Effector memory CD8-positive, alpha-beta T cell (primary cell): ENCODE measurements around the gene ZC3H10.

Experiments used
- ATAC-seq: fragments of 150-1000 bp; cut with Tn5 transposase; replicated peaks from 2 replicates; pipeline ENCODE4 v1.10.0; 2021; ENCODE audit warnings: mild to moderate bottlenecking, moderate library complexity
- DNase-seq, 3 experiments: peaks; one replicate each; pipeline ENCODE4 v3.0.0; 2021
- H3K27ac Mint-ChIP-seq, 2 donors: one replicate each; pipeline ENCODE4 v1.8.0; 2022; ENCODE audit warnings: mild to moderate bottlenecking in 2 of 2, mixed read lengths in 2 of 2, moderate library complexity in 2 of 2
- H3K27me3 Mint-ChIP-seq, 2 donors: one replicate each; pipeline ENCODE4 v1.8.0; 2022; ENCODE audit warnings: mixed read lengths in 2 of 2
- H3K36me3 Mint-ChIP-seq: one replicate; pipeline ENCODE4 v1.8.0; 2022; ENCODE audit warnings: mild to moderate bottlenecking, moderate library complexity, mixed read lengths; ENCODE audit not compliant: insufficient read depth
- H3K4me1 Mint-ChIP-seq, 2 donors: one replicate each; pipeline ENCODE4 v1.8.0; 2022; ENCODE audit warnings: low read depth in 2 of 2, mixed read lengths in 2 of 2
- H3K4me3 Mint-ChIP-seq, 2 donors: one replicate each; pipeline ENCODE4 v1.8.0; 2022; ENCODE audit warnings: mild to moderate bottlenecking in 2 of 2, mixed read lengths in 2 of 2, moderate library complexity in 2 of 2
- H3K9me3 Mint-ChIP-seq, 2 donors: one replicate each; pipeline ENCODE4 v1.8.0; 2022; ENCODE audit warnings: mixed read lengths in 2 of 2

The ZC3H10 gene

GRCh38 chr12:56124133-56124532 is 6.1 kb downstream of the ZC3H10 start:
- ATAC-seq (no peak), DNase-seq (no peak)
- H3K4me1 Mint-ChIP-seq = peaks cover 38 to 39% of the 10 kb centered on the region in 2 donors
- H3K36me3 Mint-ChIP-seq = peaks cover 30% of the 10 kb centered on the region
- H3K9me3 Mint-ChIP-seq = no peaks in the 10 kb centered on the region
- no peak overlapping the region for H3K4me3 Mint-ChIP-seq
- no peaks in the 10 kb centered on the region for H3K27me3 Mint-ChIP-seq
- peak overlapping the region; percentile 71 to 86 for H3K27ac Mint-ChIP-seq

DNA sequence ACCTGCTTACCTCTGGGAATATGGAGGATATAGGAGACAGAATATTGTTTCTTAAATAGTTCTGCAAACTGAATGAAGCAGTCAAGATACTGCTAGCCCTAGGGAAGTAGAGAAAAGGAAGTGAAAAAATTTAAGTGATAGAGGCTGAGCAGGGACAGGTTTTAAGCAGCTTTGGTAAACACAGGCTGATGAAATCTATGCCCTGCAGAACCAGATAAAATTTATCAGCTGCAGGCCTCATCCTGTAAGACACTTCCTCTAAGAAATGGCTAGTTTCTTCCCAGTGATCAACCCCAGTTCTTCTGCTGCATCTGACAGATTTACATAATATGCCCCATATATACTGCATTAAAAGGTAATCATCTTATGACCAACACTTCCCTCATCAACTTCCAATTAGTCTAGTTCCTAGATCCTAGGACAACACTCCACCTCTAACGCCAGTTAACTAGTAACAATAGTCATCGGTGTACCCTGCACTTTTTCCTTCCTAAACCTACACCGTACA is 8.7 kb downstream of the ZC3H10 start:
- H3K4me3 Mint-ChIP-seq = peak overlapping the region; percentile 98 to 99
- no peak for DNase-seq
- ATAC-seq = no peak

GRCh38 chr12:56127485-56127887 is 9.4 kb downstream of the ZC3H10 start:
- peak overlapping the region; percentile 98 to 99 for H3K4me3 Mint-ChIP-seq
- DNase-seq (no peak), ATAC-seq (no peak)
- H3K36me3 Mint-ChIP-seq = peaks cover 53% of the 10 kb centered on the region
- H3K9me3 Mint-ChIP-seq = no peaks in the 10 kb centered on the region
- H3K27ac Mint-ChIP-seq = peak overlapping the region; percentile 97 to 98
- H3K4me1 Mint-ChIP-seq = peaks cover 52 to 59% of the 10 kb centered on the region in 2 donors
- H3K27me3 Mint-ChIP-seq = no peaks in the 10 kb centered on the region

More for the DNA sequence above, 8.7 kb downstream of the ZC3H10 start:
- Mint-ChIP-seq H3K27ac (peak overlapping the region; percentile 97 to 98), H3K4me1 (peaks cover 52 to 53% of the 10 kb centered on the region in 2 donors), H3K27me3 (no peaks in the 10 kb centered on the region), H3K36me3 (peaks cover 51% of the 10 kb centered on the region), H3K9me3 (no peaks in the 10 kb centered on the region)

DNA sequence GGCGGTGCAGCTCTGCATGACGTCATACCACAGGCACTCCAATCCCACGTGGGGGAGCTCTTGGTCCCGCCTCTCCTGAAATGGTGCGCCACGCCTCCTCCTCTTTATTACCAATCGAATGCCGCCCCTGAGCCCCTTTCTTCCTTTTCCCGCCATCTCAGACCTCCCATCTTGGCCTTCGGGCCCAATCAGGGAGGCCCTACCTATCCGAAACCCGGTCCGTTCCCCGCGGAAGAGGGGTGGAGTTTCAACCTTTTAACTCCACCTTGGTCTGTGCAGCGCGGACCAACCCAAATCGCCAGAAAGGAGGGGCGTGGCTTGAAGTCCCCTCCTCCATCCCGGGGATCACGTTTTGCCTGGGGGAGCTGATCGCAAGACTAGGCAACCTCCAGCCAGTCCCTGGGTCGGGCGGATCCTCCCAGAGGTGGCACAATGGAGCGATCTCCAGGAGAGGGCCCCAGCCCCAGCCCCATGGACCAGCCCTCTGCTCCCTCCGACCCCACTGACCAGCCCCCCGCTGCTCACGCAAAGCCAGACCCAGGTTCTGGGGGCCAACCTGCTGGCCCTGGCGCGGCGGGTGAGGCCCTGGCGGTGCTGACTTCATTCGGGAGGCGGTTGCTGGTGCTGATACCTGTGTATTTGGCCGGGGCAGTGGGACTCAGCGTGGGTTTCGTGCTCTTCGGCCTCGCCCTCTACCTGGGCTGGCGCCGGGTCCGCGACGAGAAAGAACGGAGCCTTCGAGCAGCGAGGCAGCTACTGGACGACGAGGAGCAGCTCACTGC is 10.0 kb downstream of the ZC3H10 start, which contains the start of gene ESYT1:
Gene ESYT1, plus strand, starts transcription at position 380 of the 782 bp plus-strand sequence. Its CDS starts 53 bp downstream, at position 433.
- no peaks in the 10 kb centered on the region for H3K9me3 Mint-ChIP-seq
- ATAC-seq = peak; percentile 84
- H3K4me3 Mint-ChIP-seq = peak within 1 kb of the TSS; percentile 98 to 99
- H3K27ac Mint-ChIP-seq = peak within 1 kb of the TSS; percentile 97 to 98
- H3K36me3 Mint-ChIP-seq = peaks cover 55% of the 10 kb centered on the region
- peak; percentile 94 to 97 (median 95) for DNase-seq
- no peaks in the 10 kb centered on the region for H3K27me3 Mint-ChIP-seq
- H3K4me1 Mint-ChIP-seq = peaks cover 52 to 60% of the 10 kb centered on the region in 2 donors

DNA sequence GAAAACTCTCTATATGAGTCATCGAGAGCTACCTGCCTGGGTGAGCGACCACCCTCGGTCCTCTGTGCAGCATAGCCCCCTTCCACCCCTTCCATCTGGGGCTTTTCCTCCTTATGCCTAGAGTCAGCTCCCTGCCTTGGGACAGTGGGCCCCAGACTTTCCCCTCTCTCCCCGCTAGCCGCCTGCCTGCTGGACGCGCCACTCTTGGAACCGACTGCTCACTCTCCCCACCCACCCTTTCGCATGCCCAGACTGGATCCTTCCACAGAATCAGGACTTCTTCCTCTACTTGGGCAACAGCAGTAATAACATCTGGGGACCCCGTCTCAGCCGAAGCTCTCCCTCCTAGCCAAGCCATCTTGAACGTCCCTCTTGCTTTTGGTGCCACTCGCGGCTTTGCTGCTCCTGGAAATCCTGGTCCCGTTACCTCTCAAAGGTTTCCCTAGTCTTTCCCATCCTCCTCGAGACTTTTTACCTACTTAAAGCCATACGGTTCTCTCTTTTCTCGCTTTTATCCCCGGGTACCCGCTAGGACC is 10.7 kb downstream of the ZC3H10 start:
- no peaks in the 10 kb centered on the region for H3K9me3 Mint-ChIP-seq
- H3K4me3 Mint-ChIP-seq = peak overlapping the region; percentile 98 to 99
- ATAC-seq (no peak), DNase-seq (peak in 1 of 3 experiments; percentile 35)
- H3K27ac Mint-ChIP-seq = peak overlapping the region; percentile 97 to 98
- H3K27me3 Mint-ChIP-seq = no peaks in the 10 kb centered on the region
- peaks cover 57% of the 10 kb centered on the region for H3K36me3 Mint-ChIP-seq
- peaks cover 50 to 59% of the 10 kb centered on the region in 2 donors for H3K4me1 Mint-ChIP-seq

- Mint-ChIP-seq H3K27me3 (no peaks in the 10 kb centered on the region), H3K27ac (peak overlapping the region; percentile 97 to 98), H3K9me3 (no peaks in the 10 kb centered on the region), H3K4me3 (peak overlapping the region; percentile 98 to 99), H3K36me3 (peaks cover 64% of the 10 kb centered on the region), H3K4me1 (peaks cover 44 to 55% of the 10 kb centered on the region in 2 donors)
- DNase-seq (peak; percentile 71 to 77 (median 77)), ATAC-seq (peak; percentile 53)
Measured at GRCh38 chr12:56129206-56129941, 11.3 kb downstream of the ZC3H10 start.

DNA sequence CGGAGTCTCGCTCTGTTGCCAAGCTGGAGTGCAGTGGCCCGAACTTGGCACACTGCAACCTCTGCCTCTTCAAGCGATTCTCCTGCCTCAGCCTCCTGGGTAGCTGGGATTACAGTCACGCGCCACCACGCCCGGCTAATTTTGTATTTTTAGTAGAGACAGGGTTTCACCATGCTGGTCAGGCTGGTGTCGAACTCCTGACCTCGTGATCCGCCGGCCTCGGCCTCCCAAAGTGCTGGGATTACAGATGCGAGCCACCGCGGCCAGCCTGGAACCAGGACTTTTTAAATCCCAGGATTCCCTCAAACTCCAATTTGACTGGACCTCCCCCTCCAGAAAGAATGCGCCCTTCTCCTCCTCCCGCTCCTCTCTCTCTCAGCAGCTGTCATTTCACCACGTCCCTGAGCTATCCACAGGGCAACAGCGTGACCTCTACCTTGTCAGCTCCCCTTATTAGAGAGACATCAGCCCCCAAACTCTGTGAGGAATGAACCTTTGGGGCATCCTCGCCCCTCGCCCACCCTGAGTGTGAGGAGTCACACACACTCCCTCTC is 12.0 kb downstream of the ZC3H10 start:
- Mint-ChIP-seq H3K9me3 (no peaks in the 10 kb centered on the region), H3K4me1 (peaks cover 44 to 55% of the 10 kb centered on the region in 2 donors), H3K4me3 (peak overlapping the region; percentile 98 to 99), H3K27me3 (no peaks in the 10 kb centered on the region), H3K36me3 (peaks cover 70% of the 10 kb centered on the region), H3K27ac (peak overlapping the region; percentile 97 to 98)
- ATAC-seq (no peak), DNase-seq (no peak)

DNA sequence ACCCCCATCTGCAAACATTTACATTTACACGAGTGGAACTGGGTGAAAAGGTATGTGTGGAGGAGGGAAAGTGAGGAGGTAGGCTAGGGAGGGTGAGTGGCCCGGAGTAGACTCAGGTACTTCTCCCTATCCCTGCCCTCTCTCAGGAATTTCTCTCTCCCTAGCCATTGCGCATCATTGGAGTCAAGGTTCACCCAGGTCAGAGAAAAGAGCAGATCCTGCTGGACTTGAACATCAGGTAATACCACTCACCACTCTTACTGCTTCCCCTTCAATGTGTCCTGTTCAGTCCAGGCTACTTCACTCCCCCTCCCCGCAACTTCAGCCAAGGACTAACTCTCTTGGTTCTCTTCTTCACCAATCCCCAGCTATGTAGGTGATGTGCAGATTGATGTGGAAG is 12.8 kb downstream of the ZC3H10 start:
- ATAC-seq (no peak), DNase-seq (no peak)
- peaks cover 44 to 55% of the 10 kb centered on the region in 2 donors for H3K4me1 Mint-ChIP-seq
- no peaks in the 10 kb centered on the region for H3K9me3 Mint-ChIP-seq
- no peaks in the 10 kb centered on the region for H3K27me3 Mint-ChIP-seq
- H3K27ac Mint-ChIP-seq = peak overlapping the region; percentile 97 to 98
- H3K36me3 Mint-ChIP-seq = peaks cover 79% of the 10 kb centered on the region
- peak overlapping the region; percentile 98 to 99 for H3K4me3 Mint-ChIP-seq

DNA sequence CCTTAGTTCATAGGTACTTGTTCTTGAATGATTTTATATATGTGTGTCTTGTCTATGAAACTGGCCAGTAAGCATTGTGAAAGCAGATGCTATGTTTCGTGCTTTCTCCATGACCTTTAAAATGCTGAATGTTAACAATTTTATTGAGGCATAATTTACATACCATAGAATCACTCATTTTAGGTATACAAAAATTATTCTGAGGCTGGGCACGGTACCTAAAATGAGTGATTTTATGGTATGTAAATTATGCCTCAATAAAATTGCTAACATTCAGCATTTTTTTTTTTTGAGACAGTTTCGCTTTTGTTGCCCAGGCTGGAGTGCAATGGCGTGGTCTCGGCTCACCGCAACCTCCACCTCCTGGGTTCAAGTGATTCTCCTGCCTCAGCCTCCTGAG is 16.8 kb downstream of the ZC3H10 start:
- Mint-ChIP-seq H3K9me3 (no peaks in the 10 kb centered on the region), H3K4me3 (no peak overlapping the region), H3K27me3 (no peaks in the 10 kb centered on the region), H3K27ac (peak overlapping the region in 1 of 2 donors; percentile 49), H3K4me1 (peaks cover 28 to 29% of the 10 kb centered on the region in 2 donors), H3K36me3 (peaks cover 94% of the 10 kb centered on the region)
- DNase-seq = no peak
- ATAC-seq = no peak

- peaks cover 100% of the 10 kb centered on the region for H3K36me3 Mint-ChIP-seq
- H3K4me3 Mint-ChIP-seq = no peak overlapping the region
- peaks cover 22 to 30% of the 10 kb centered on the region in 2 donors for H3K4me1 Mint-ChIP-seq
- H3K27ac Mint-ChIP-seq = peak overlapping the region; percentile 13 to 67
- no peaks in the 10 kb centered on the region for H3K9me3 Mint-ChIP-seq
- no peak for DNase-seq
- H3K27me3 Mint-ChIP-seq = no peaks in the 10 kb centered on the region
- no peak for ATAC-seq
Measured at GRCh38 chr12:56137853-56138571, 19.9 kb downstream of the ZC3H10 start.

- no peak for ATAC-seq
- no peak overlapping the region for H3K4me3 Mint-ChIP-seq
- no peaks in the 10 kb centered on the region for H3K27me3 Mint-ChIP-seq
- peaks cover 23 to 29% of the 10 kb centered on the region in 2 donors for H3K4me1 Mint-ChIP-seq
- H3K27ac Mint-ChIP-seq = peak overlapping the region; percentile 67 to 84
- peaks cover 80% of the 10 kb centered on the region for H3K36me3 Mint-ChIP-seq
- no peak for DNase-seq
- no peaks in the 10 kb centered on the region for H3K9me3 Mint-ChIP-seq
Measured at GRCh38 chr12:56141946-56142784, 24.1 kb downstream of the ZC3H10 start.

GRCh38 chr12:56143217-56143616 is 25.2 kb downstream of the ZC3H10 start:
- H3K4me1 Mint-ChIP-seq = peaks cover 19 to 23% of the 10 kb centered on the region in 2 donors

More at GRCh38 chr12:56143217-56143616, 25.2 kb downstream of the ZC3H10 start:
- DNase-seq (no peak), ATAC-seq (peak; percentile 58)
- Mint-ChIP-seq H3K9me3 (no peaks in the 10 kb centered on the region), H3K27ac (peak overlapping the region; percentile 67 to 84), H3K36me3 (peaks cover 69% of the 10 kb centered on the region), H3K27me3 (no peaks in the 10 kb centered on the region), H3K4me3 (no peak overlapping the region)
